Panc1 (cell line): ENCODE results near the gene SHOC2. TPM values are rescaled to one million over a fixed set of nuclear protein-coding genes. Genes with fewer than 3 reads are reported as not detected.

Source experiments
- ATAC-seq: fragments of 200-7000 bp; cut with Tn5 transposase; 2 replicates; pipeline ENCODE4 v1.9.1; 2020; ENCODE audit warnings: mild to moderate bottlenecking, moderate library complexity
- BruUV-seq: library from RNA; stranded (reverse); fragments of 400-500 nt; replicated peaks from 2 replicates; lab custom pipeline; 2021; lab: Mats Ljungman, UMichigan
- CTCF ChIA-PET: fragments of 300-600 bp; sonication (Branson Sonifier 250); formaldehyde crosslinking; loops from one replicate; lab custom pipeline; 2022; ENCODE audit warnings: antibody characterized with exemption; lab: Charles Lee
- POLR2A ChIA-PET: fragments of 300-600 bp; sonication (Branson Sonifier 250); formaldehyde crosslinking; loops from one replicate; lab custom pipeline; 2022; ENCODE audit warnings: antibody characterized with exemption; lab: Charles Lee
- DNase-seq: peaks from one replicate; pipeline ENCODE4 v3.0.0-alpha.2; 2010; ENCODE audit warnings: low read depth, low spot score
- H3K27ac ChIP-seq: 2 replicates; pipeline ENCODE4 v1.5.1; 2011; ENCODE audit warnings: mild to moderate bottlenecking, low read length, inconsistent platforms
- H3K27me3 ChIP-seq: fragments of 200-500 bp; sonication (Bioruptor generic); 2 replicates; pipeline ENCODE4 v1.6.0; 2014; ENCODE audit warnings: low read length, inconsistent platforms; ENCODE audit not compliant: control insufficient read depth, insufficient read depth
- H3K36me3 ChIP-seq: fragments of 200-500 bp; sonication (Bioruptor generic); 2 replicates; pipeline ENCODE4 v1.5.1; 2014; ENCODE audit warnings: inconsistent platforms, mild to moderate bottlenecking, low read length, moderate library complexity; ENCODE audit not compliant: control insufficient read depth, insufficient read depth
- H3K4me1 ChIP-seq: 2 replicates; pipeline ENCODE4 v1.5.1; 2011; ENCODE audit warnings: inconsistent platforms, mild to moderate bottlenecking, low read length, moderate library complexity; ENCODE audit not compliant: control insufficient read depth, insufficient read depth
- H3K4me3 ChIP-seq, 2 experiments: 2 replicates each; pipeline ENCODE4 v1.5.1; 2011 to 2012; ENCODE audit warnings: low read depth in 2 of 2, low read length in 2 of 2, mild to moderate bottlenecking in 2 of 2, inconsistent platforms in 1 of 2, moderate library complexity in 1 of 2
- H3K9me3 ChIP-seq: fragments of 200-500 bp; sonication (Bioruptor generic); 2 replicates; pipeline ENCODE4 v1.5.1; 2014; ENCODE audit warnings: low read depth, mild to moderate bottlenecking, inconsistent platforms, low read length, moderate library complexity; ENCODE audit not compliant: control insufficient read depth, insufficient read depth
- CTCF ChIP-seq: fragments of 450-650 bp; IDR thresholded peaks from 2 replicates; pipeline ENCODE4 v1.5.1; 2017; ENCODE audit warnings: mild to moderate bottlenecking
- POLR2AphosphoS5 ChIP-seq: IDR thresholded peaks from 2 replicates; pipeline ENCODE4 v1.6.1; 2012; ENCODE audit warnings: mild to moderate bottlenecking, low read depth, low read length, moderate library complexity
- REST ChIP-seq, 2 experiments: IDR thresholded peaks; 2 replicates each; pipeline ENCODE4 v1.6.1; 2011 to 2012; ENCODE audit warnings: low read depth in 2 of 2, control low read depth in 1 of 2, low read length in 1 of 2, mild to moderate bottlenecking in 1 of 2, moderate library complexity in 1 of 2; ENCODE audit not compliant: insufficient read depth in 1 of 2
- SIN3A ChIP-seq: IDR thresholded peaks from 2 replicates; pipeline ENCODE4 v1.6.1; 2012; ENCODE audit warnings: low read depth, mild to moderate bottlenecking, low read length, moderate library complexity, borderline replicate concordance; ENCODE audit not compliant: insufficient read depth
- TCF7L2 ChIP-seq: IDR thresholded peaks from 2 replicates; pipeline ENCODE4 v1.6.1; 2011; ENCODE audit warnings: mild to moderate bottlenecking, low read depth, low read length, inconsistent platforms
- in situ Hi-C: cut with HindIII; loops from 2 replicates; pipeline ENCODE4 v1.10.0; 2016; ENCODE audit warnings: low sequenced_read_pairs, low pct_unique_long_range_greater_than_20kb
- intact Hi-C: fragments of 100-400 bp; cut with micrococcal nuclease; formaldehyde crosslinking; loops from one replicate; pipeline ENCODE4 v1.10.0; 2022; ENCODE audit not compliant: unreplicated experiment
- total RNA-seq: library from RNA; stranded (reverse); gene quantifications from one replicate; pipeline ENCODE4 v1.2.1, GENCODE V29; 2021; ENCODE audit not compliant: unreplicated experiment

SHOC2 gene
- total RNA-seq, 1 experiment from 2014 or later: 56.6 TPM

GRCh38 chr10:111023060-111023459 lies 103.7 kb downstream of the SHOC2 start:
- ChIA-PET CTCF (no interaction called here), POLR2A (no interaction called here)
- TF ChIP-seq SIN3A (no peak), CTCF (no peak), TCF7L2 (no peak), POLR2AphosphoS5 (no peak), REST (IDR thresholded peaks at IDR 0.05; ENCODE audit: insufficient read depth in 1 of 2, low read depth in 2 of 2, low read length in 1 of 2) (no peak)
- Histone ChIP-seq H3K27ac (no peak overlapping the region), H3K4me3 (no peak overlapping the region), H3K9me3 (no peaks in the 10 kb centered on the region), H3K4me1 (no peaks in the 10 kb centered on the region), H3K27me3 (no peaks in the 10 kb centered on the region), H3K36me3 (peaks cover 7% of the 10 kb centered on the region; the same call in 1 of the 2 replicates)
- BruUV-seq: no TSS peak
- ATAC-seq (no peak), DNase-seq (no peak)
- intact Hi-C loops (no loop called here), in situ Hi-C loops (no loop called here)

GRCh38 chr10:111030042-111030750 lies 110.8 kb downstream of the SHOC2 start:
- intact Hi-C loops: no loop called here

More at GRCh38 chr10:111030042-111030750, 110.8 kb downstream of the SHOC2 start:
- ATAC-seq (no peak), DNase-seq (no peak)
- Histone ChIP-seq H3K4me3 (no peak overlapping the region), H3K9me3 (no peaks in the 10 kb centered on the region), H3K4me1 (no peaks in the 10 kb centered on the region), H3K36me3 (no peaks in the 10 kb centered on the region), H3K27me3 (no peaks in the 10 kb centered on the region), H3K27ac (no peak overlapping the region)
- in situ Hi-C loops: no loop called here
- ChIA-PET CTCF (no interaction called here), POLR2A (no interaction called here)
- TF ChIP-seq TCF7L2 (no peak), POLR2AphosphoS5 (no peak), CTCF (no peak), REST (IDR thresholded peaks at IDR 0.05; ENCODE audit: insufficient read depth in 1 of 2, low read depth in 2 of 2, low read length in 1 of 2) (no peak), SIN3A (no peak)
- no TSS peak for BruUV-seq
